ENCODE results near the gene DSPP. TPM values are rescaled to one million over a fixed set of nuclear protein-coding genes. Genes with fewer than 3 reads are reported as not detected.

DSPP gene
- total RNA-seq, 1 donor = not detected

- peaks cover 4% of the 10 kb centered on the region for H3K27me3 ChIP-seq (ENCODE audit: insufficient read depth, low read length)
- H3K4me3 ChIP-seq (ENCODE audit: insufficient read depth, low read length) = no peak overlapping the region
- no peaks in the 10 kb centered on the region for H4K20me1 ChIP-seq (ENCODE audit: insufficient read depth, low read length)
- no peaks in the 10 kb centered on the region for H3K79me2 ChIP-seq (ENCODE audit: insufficient read depth, low read length)
- H3K27ac ChIP-seq (ENCODE audit: low read depth, low read length) = no peak overlapping the region
- H3K9me3 ChIP-seq (ENCODE audit: low read depth, low read length) = no peaks in the 10 kb centered on the region
- no peaks in the 10 kb centered on the region for H3K36me3 ChIP-seq (ENCODE audit: insufficient read depth, low read length)
- TF ChIP-seq CTCF (IDR thresholded peaks at IDR 0.05; ENCODE audit: extremely low read depth, low read depth, low read length) = no peak
- H3K4me2 ChIP-seq (ENCODE audit: insufficient read depth, low read length) = no peak overlapping the region
- no peak overlapping the region for H2AFZ ChIP-seq (ENCODE audit: low read length)
- no peaks in the 10 kb centered on the region for H3K4me1 ChIP-seq (ENCODE audit: insufficient read depth, low read length)
- no peak for DNase-seq (ENCODE audit: insufficient read length, low spot score, missing footprints)
Observed at GRCh38 chr4:87601361-87601760, 7.0 kb upstream of the DSPP start.

GRCh38 chr4:87614292-87614890, 6.1 kb downstream of the DSPP start:
- H3K4me2 ChIP-seq (ENCODE audit: insufficient read depth, low read length) = no peak overlapping the region
- H3K4me3 ChIP-seq (ENCODE audit: insufficient read depth, low read length) = no peak overlapping the region
- no peak for DNase-seq (ENCODE audit: insufficient read length, low spot score, missing footprints)
- peaks cover 16% of the 10 kb centered on the region for H3K27me3 ChIP-seq (ENCODE audit: insufficient read depth, low read length)
- no peak overlapping the region for H3K27ac ChIP-seq (ENCODE audit: low read depth, low read length)
- no peaks in the 10 kb centered on the region for H4K20me1 ChIP-seq (ENCODE audit: insufficient read depth, low read length)
- no peak overlapping the region for H2AFZ ChIP-seq (ENCODE audit: low read length)
- TF ChIP-seq CTCF (IDR thresholded peaks at IDR 0.05; ENCODE audit: extremely low read depth, low read depth, low read length) = no peak
- H3K36me3 ChIP-seq (ENCODE audit: insufficient read depth, low read length) = no peaks in the 10 kb centered on the region
- H3K4me1 ChIP-seq (ENCODE audit: insufficient read depth, low read length) = no peaks in the 10 kb centered on the region
- H3K9me3 ChIP-seq (ENCODE audit: low read depth, low read length) = no peaks in the 10 kb centered on the region
- no peaks in the 10 kb centered on the region for H3K79me2 ChIP-seq (ENCODE audit: insufficient read depth, low read length)

- H3K4me2 ChIP-seq (ENCODE audit: insufficient read depth, low read length) = no peak overlapping the region
- no peak for TF ChIP-seq CTCF (IDR thresholded peaks at IDR 0.05; ENCODE audit: extremely low read depth, low read depth, low read length)
- H3K4me1 ChIP-seq (ENCODE audit: insufficient read depth, low read length) = no peaks in the 10 kb centered on the region
- no peaks in the 10 kb centered on the region for H3K9me3 ChIP-seq (ENCODE audit: low read depth, low read length)
- H3K4me3 ChIP-seq (ENCODE audit: insufficient read depth, low read length) = no peak overlapping the region
- no peak overlapping the region for H3K27ac ChIP-seq (ENCODE audit: low read depth, low read length)
- H3K36me3 ChIP-seq (ENCODE audit: insufficient read depth, low read length) = no peaks in the 10 kb centered on the region
- H3K79me2 ChIP-seq (ENCODE audit: insufficient read depth, low read length) = no peaks in the 10 kb centered on the region
- H3K27me3 ChIP-seq (ENCODE audit: insufficient read depth, low read length) = peaks cover 24% of the 10 kb centered on the region
- no peaks in the 10 kb centered on the region for H4K20me1 ChIP-seq (ENCODE audit: insufficient read depth, low read length)
- no peak for DNase-seq (ENCODE audit: insufficient read length, low spot score, missing footprints)
- no peak overlapping the region for H2AFZ ChIP-seq (ENCODE audit: low read length)
Observed at GRCh38 chr4:87616268-87616667, 7.9 kb downstream of the DSPP start.

- no peaks in the 10 kb centered on the region for H3K9me3 ChIP-seq (ENCODE audit: low read depth, low read length)
- peaks cover 28% of the 10 kb centered on the region for H3K27me3 ChIP-seq (ENCODE audit: insufficient read depth, low read length)
- no peak for DNase-seq (ENCODE audit: insufficient read length, low spot score, missing footprints)
- no peaks in the 10 kb centered on the region for H3K4me1 ChIP-seq (ENCODE audit: insufficient read depth, low read length)
- H2AFZ ChIP-seq (ENCODE audit: low read length) = no peak overlapping the region
- H3K27ac ChIP-seq (ENCODE audit: low read depth, low read length) = no peak overlapping the region
- no peak for TF ChIP-seq CTCF (IDR thresholded peaks at IDR 0.05; ENCODE audit: extremely low read depth, low read depth, low read length)
- no peaks in the 10 kb centered on the region for H3K79me2 ChIP-seq (ENCODE audit: insufficient read depth, low read length)
- no peaks in the 10 kb centered on the region for H3K36me3 ChIP-seq (ENCODE audit: insufficient read depth, low read length)
- no peak overlapping the region for H3K4me3 ChIP-seq (ENCODE audit: insufficient read depth, low read length)
- H4K20me1 ChIP-seq (ENCODE audit: insufficient read depth, low read length) = no peaks in the 10 kb centered on the region
- no peak overlapping the region for H3K4me2 ChIP-seq (ENCODE audit: insufficient read depth, low read length)
Observed at GRCh38 chr4:87620086-87620485, 11.8 kb downstream of the DSPP start.
